GM18519 (cell line): ENCODE results near the gene LEMD2.

Experiments used
- ATAC-seq: cut with Tn5 transposase; IDR thresholded peaks from one replicate; pipeline ENCODE4 v1.9.1; 2021; ENCODE audit warnings: mild to moderate bottlenecking, moderate library complexity; ENCODE audit not compliant: unreplicated experiment, low FRiP score

The LEMD2 gene

GRCh38 chr6:33820243-33820642, 31.3 kb upstream of the LEMD2 start:
- ATAC-seq = no peak

DNA sequence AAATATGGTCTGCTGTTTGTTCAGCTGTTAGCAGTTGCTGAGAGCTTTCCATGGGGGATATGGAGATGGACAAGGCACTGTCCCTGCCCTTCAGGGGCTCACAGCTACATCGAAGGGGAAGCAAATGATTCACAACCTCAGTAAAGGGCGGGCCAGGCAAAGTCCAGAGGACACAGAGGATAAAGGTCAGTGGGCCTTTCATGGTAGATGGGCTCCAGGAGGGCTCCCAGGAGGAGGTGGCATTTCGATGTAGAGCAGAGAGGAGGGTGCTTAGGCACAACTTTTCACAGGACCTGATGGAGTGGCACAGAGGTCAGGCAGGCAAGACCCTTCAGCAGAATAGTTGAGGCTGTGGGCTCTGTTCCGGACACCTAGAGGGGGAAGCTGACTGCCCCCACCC, 30.1 kb upstream of the LEMD2 start:
- ATAC-seq = no peak

GRCh38 chr6:33818293-33818692, 29.4 kb upstream of the LEMD2 start:
- no peak for ATAC-seq

DNA sequence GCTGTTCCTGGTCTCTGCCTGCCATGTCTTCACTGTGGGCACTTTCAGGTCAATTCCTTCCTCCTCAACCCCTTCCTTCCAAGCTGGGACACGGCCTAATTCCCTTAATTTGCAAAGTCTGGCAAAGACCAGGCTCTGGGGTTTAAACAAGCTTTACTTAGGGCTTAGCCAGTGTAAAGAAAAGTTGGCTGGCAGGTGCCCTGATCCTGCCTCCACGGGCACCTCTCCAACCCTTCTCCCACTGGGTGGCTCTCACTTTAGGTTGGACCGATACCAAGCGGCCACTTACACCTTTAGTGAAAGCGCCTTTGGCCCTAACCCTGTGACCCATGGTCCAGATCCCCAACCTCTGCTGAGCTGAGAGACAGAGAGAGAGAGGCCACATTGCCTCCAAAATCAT, 28.6 kb upstream of the LEMD2 start:
- ATAC-seq = no peak

GRCh38 chr6:33816911-33817310, 28.0 kb upstream of the LEMD2 start:
- ATAC-seq = no peak

DNA sequence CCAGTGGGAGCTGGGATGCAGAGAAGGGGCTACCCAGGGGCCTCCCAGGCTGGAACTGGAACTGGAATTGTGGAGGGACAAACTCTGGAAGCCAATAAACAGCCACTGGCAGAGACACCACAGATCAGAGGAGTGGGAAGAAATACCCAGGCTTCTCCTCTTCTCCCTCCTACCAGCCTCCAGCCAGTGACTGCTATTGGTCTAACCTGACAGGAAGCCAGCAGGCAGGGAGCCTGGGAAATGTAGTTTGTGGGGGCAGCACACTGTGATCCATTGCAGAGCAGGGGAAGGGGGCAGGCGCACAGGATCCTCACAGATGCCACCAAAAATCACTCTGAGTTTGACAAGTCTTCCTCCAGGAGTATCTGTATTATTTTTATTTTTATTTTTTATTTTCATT, 26.9 kb upstream of the LEMD2 start:
- no peak for ATAC-seq

DNA sequence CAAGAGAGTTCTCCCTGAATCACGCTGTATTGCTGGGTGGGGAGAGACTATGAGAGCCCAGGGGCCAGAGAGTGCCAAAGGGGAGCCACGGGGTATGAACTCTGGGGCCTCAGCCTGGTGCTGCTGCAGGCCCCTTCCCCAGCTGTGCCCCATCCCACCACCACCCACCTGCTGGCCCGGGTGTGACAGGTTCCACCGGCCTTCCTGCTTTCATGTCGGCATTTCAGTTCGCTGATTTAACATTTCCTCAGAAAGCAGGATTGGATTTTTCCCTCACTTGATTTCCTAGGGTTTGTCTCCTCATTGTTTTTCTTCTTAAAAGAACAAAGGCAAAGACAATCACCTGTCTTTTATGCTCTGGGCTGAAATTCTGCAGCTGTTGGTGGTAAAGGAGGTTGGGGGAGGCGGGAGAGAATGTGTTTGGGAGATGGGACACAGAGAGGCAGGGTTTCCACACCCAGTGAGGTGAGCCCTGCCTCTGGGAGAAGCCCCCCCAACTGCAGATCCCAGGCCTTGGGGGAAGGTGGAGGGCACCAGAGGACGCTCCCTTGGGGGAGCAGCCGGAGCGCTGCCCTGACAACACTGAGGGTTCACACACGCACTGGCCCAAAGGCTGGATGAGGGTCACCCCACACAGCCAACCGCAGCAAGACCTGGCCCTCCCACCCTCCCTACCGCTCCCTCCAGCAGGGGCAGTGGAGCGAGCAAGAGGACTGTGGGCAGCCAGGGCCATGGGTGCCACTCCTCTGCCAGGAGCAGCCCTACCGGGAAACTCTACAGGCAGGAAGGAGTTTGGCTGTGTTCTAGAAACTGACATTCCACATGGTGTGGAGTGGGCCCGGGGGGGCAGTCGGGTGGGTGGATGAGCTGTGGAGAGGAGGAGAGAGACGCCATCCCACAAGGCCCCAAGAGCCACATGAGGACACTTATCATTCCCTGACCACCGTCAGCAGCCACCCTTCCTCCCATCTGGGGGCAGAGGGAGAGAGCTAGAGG, 25.4 kb upstream of the LEMD2 start:
- no peak for ATAC-seq

GRCh38 chr6:33813246-33813904, 24.4 kb upstream of the LEMD2 start:
- no peak for ATAC-seq

DNA sequence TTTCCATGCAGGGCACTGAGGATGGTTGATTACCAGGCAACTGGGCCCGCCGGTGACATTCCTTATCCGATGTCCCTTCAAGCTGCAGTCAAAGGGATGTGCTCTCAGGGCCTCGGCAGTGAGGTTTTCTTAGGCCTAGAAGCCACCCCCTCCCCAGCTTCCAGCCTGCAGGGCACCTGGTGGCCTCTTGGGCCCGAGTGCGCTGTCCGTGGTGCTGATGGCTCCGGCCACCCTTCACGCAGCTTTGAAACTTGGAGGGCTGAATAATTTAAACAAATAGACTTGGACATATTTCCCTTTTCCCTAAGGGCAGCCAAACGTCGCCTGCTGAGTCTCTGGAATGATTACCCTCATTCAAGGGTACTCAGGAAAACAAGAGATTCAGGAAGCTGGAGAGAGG, 23.7 kb upstream of the LEMD2 start:
- ATAC-seq = no peak

- ATAC-seq = no peak
These were observed 20.7 kb upstream of the LEMD2 start for GRCh38 chr6:33809594-33809993.

GRCh38 chr6:33808641-33809180, 19.8 kb upstream of the LEMD2 start:
- no peak for ATAC-seq

GRCh38 chr6:33807606-33808005, 18.7 kb upstream of the LEMD2 start:
- no peak for ATAC-seq

DNA sequence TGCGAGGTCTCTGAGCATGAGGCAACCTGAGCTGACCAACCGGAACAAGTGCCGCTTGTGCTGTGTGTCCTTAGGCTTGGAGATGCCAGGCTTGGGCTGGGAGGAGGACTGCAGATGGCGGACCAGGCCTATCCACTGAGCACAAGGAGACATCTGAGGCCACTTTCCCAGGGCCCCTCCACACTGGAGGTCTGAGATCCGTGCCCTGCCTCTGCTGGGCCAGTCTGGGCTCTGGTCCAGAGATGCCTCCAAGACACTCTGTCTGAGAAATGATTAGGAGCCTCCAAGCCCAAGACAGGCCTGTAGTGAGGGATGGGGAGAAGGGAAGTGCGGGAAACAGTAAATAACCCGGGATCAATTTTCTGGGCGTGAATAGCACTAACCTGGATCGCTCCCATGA, 17.9 kb upstream of the LEMD2 start:
- no peak for ATAC-seq

- no peak for ATAC-seq
These were observed 14.7 kb upstream of the LEMD2 start, which contains the start of gene MLN for GRCh38 chr6:33803571-33804053. Gene MLN (minus strand): TSS chr6:33804003. CDS start chr6:33801163, 2,840 bp downstream.

DNA sequence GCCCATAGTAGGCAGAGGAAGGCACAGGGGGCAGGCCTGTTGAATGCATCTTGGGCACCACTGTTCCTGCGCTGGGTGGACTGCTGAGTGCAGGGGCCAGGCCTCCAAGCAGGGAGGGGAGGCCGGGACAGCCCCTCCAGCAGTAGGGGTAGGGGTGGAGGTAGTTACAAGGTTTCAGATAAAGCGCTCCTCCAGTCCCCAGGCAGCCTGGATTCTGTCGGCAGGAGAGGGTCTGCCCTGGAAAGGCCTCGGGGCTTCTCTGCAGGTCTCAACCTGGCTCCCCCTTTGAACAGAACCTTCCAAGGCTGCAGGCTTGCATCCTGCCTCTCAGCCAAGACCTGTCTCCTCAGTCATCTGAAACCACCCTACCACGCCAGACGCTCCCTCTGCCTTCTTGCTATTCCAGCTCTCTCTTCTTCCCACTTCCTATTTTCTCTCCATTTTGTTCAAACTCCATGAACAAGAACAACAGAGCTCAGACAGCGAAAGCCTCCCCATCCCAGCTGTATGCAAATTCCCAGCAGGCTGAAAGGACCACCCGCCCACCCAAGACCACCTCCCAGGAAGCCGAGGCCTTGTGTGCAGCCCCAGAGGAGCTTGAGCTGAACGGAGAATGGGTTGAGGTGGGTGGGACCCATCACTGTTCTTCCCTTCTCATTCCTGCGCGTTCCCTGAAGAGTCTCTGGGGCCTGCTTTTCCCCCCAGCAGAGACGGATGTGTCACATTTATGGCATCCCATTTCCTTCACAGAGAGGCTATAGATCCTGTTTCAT, 13.4 kb upstream of the LEMD2 start:
- no peak for ATAC-seq

DNA sequence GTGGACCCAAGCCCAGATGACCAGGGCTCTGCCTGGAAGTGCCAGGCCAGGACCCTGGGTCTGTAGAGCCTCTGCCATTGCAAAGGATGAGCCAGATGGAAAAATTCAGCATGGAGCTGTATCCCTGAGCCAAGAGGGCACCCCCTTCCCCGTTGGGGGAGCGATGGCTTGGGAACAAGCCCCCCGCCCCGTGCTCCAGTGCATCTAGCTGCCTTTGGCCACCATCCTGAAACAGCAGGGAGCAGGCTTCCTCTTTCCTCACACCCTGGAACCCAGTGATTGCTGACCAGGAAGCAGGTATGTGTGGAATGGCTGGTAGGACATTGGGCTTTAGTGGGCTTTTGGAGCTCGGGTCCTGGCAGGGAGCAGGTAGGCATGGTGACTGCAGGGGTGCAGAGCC, 12.7 kb upstream of the LEMD2 start:
- no peak for ATAC-seq

- no peak for ATAC-seq
These were observed 11.5 kb upstream of the LEMD2 start for GRCh38 chr6:33800248-33800969.

GRCh38 chr6:33799454-33800113, 10.7 kb upstream of the LEMD2 start:
- ATAC-seq = no peak

DNA sequence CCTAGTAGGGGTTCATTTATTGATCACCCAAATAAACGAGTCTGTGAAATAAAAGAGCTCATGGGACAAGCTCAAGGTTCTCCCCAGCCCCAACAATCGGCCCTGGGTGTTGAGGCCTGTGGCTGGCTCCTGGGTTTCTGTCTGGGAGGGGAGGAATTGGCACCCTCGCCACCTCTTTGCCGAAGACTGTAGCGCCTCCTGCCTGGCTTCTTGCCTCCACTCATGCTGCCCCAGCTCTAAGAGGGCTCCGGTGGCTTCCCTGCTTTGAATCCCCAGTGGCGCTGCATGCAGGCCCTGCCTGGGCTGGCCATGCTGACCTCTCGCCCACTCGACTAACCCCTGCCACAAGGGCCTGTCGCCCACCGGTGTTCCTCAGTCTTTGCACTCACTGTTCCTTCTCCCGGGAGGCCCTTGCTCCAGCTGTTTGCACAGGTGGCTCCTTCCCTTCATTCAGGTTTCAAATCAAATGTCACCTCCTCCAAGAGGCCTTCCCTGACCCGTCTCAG, 9.5 kb upstream of the LEMD2 start:
- no peak for ATAC-seq
